ENCODE data around the gene G6PC2.
"Not testable (repeated sequence)": the region's sequence is repeated elsewhere in the genome, so short reads cannot be mapped to it uniquely, and the experiment has no call there.

The G6PC2 gene

DNA sequence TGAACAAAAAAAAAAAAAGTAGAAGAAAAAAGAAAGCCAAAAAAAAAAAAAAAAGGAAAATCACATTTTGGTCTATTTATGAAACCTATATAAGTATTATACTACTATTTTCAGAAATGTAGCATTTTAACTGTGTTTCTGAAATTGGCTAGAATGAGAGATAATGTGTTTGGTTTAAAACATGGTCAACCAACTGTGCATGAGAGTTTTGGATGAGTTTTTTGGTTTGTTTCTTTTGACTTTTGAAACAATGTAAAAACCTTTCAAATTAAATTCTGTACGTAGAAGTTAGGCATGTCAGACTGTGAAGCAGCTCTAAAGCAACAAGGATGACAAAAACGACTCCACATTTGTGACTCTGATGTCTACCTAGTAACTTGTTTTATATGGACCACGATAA, 45.5 kb upstream of the G6PC2 start:
- DNase-seq (ENCODE audit: low spot score) (no peak), ATAC-seq (ENCODE audit: low read depth) (no peak)
- H3K27me3 ChIP-seq (ENCODE audit: insufficient read depth, poor library complexity, severe bottlenecking) = no peaks in the 10 kb centered on the region
- H3K9me3 ChIP-seq (ENCODE audit: severe bottlenecking) = no peaks in the 10 kb centered on the region
- no peak overlapping the region for H3K27ac ChIP-seq (ENCODE audit: poor library complexity, severe bottlenecking)
- no peak overlapping the region for H3K4me3 ChIP-seq (ENCODE audit: severe bottlenecking)
- peaks cover 11% of the 10 kb centered on the region for H3K4me1 ChIP-seq (ENCODE audit: insufficient read depth, poor library complexity, severe bottlenecking)
- H3K36me3 ChIP-seq (ENCODE audit: low read depth) = no peaks in the 10 kb centered on the region
- TF ChIP-seq CTCF (IDR thresholded peaks at IDR 0.05; ENCODE audit: poor library complexity, severe bottlenecking) = no peak

GRCh38 chr2:168858146-168858545, 42.9 kb upstream of the G6PC2 start:
- ATAC-seq (ENCODE audit: low read depth) = no peak
- no peak overlapping the region for H3K27ac ChIP-seq (ENCODE audit: poor library complexity, severe bottlenecking)
- no peaks in the 10 kb centered on the region for H3K36me3 ChIP-seq (ENCODE audit: low read depth)
- H3K4me1 ChIP-seq (ENCODE audit: insufficient read depth, poor library complexity, severe bottlenecking) = no peaks in the 10 kb centered on the region
- H3K9me3 ChIP-seq (ENCODE audit: severe bottlenecking) = no peaks in the 10 kb centered on the region
- DNase-seq (ENCODE audit: low spot score) = no peak
- no peak overlapping the region for H3K4me3 ChIP-seq (ENCODE audit: severe bottlenecking)
- no peaks in the 10 kb centered on the region for H3K27me3 ChIP-seq (ENCODE audit: insufficient read depth, poor library complexity, severe bottlenecking)
- TF ChIP-seq CTCF (IDR thresholded peaks at IDR 0.05; ENCODE audit: poor library complexity, severe bottlenecking) = no peak

DNA sequence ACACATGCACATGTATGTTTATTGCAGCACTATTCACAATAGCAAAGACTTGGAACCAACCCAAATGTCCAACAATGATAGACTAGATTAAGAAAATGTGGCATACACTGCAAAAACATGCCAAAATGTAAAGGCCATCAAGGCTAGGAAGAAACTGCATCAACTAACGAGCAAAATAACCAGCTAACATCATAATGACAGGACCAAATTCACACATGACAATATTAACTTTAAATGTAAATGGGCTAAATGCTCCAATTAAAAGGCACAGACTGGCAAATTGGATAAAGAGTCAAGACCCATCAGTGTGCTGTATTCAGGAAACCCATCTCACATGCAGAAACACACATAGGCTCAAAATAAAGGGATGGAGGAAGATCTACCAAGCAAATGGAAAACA, 33.9 kb upstream of the G6PC2 start:
- H3K36me3 ChIP-seq (ENCODE audit: low read depth) = peaks cover 16% of the 10 kb centered on the region
- H3K4me1 ChIP-seq (ENCODE audit: insufficient read depth, poor library complexity, severe bottlenecking); H3K9me3 ChIP-seq (ENCODE audit: severe bottlenecking); ATAC-seq (ENCODE audit: low read depth); H3K27ac ChIP-seq (ENCODE audit: poor library complexity, severe bottlenecking); DNase-seq (ENCODE audit: low spot score); H3K27me3 ChIP-seq (ENCODE audit: insufficient read depth, poor library complexity, severe bottlenecking); H3K4me3 ChIP-seq (ENCODE audit: severe bottlenecking): not testable (repeated sequence)

DNA sequence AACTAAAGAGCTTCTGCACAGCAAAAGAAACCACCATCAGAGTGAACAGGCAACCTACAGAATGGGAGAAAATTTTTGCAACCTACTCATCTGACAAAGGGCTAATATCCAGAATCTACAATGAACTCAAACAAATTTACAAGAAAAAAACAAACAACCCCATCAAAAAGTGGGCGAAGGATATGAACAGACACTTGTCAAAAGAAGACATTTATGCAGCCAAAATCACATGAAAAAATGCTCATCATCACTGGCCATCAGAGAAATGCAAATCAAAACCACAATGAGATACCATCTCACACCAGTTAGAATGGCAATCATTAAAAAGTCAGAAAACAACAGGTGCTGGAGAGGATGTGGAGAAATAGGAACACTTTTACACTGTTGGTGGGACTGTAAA, 30.7 kb upstream of the G6PC2 start:
- ATAC-seq (ENCODE audit: low read depth); H3K9me3 ChIP-seq (ENCODE audit: severe bottlenecking); H3K27ac ChIP-seq (ENCODE audit: poor library complexity, severe bottlenecking); H3K27me3 ChIP-seq (ENCODE audit: insufficient read depth, poor library complexity, severe bottlenecking); DNase-seq (ENCODE audit: low spot score); H3K4me1 ChIP-seq (ENCODE audit: insufficient read depth, poor library complexity, severe bottlenecking); H3K4me3 ChIP-seq (ENCODE audit: severe bottlenecking): not testable (repeated sequence)
- H3K36me3 ChIP-seq (ENCODE audit: low read depth) = peaks cover 30% of the 10 kb centered on the region

GRCh38 chr2:168870824-168871223, 30.3 kb upstream of the G6PC2 start:
- DNase-seq (ENCODE audit: low spot score); H3K9me3 ChIP-seq (ENCODE audit: severe bottlenecking); ATAC-seq (ENCODE audit: low read depth); H3K4me3 ChIP-seq (ENCODE audit: severe bottlenecking); H3K4me1 ChIP-seq (ENCODE audit: insufficient read depth, poor library complexity, severe bottlenecking); H3K27me3 ChIP-seq (ENCODE audit: insufficient read depth, poor library complexity, severe bottlenecking); H3K27ac ChIP-seq (ENCODE audit: poor library complexity, severe bottlenecking): not testable (repeated sequence)
- H3K36me3 ChIP-seq (ENCODE audit: low read depth) = peaks cover 34% of the 10 kb centered on the region

DNA sequence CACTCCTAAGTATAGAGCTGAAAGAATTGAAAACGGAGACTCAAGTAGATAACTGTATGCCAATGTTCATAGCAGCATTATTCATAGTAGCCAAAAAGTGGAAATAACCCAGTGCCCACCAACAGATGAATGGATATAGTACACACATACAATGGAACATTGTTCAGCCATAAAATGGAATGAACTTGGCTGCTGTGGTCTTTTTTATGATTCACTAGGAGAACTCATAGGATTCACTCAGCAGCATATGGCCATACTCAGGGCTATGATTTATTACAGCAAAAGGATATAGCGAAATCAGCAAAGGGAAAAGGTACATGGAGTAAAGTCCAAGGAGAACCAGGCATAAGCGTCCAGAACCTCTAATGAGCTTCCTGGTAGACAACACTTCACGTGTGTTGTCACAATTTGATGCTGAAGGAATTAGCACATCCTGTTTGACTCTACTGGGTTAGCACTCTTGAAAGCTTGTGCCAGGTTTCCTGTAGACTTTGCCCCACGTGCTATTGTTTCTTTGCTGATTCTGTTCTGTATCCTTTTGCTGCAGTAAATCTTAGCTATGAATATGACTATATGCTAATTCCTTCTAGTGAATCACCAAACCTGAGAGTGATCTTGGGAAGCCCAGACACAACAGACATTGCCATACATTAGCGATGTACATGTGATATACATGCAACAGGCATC, 26.6 kb upstream of the G6PC2 start:
- H3K4me3 ChIP-seq (ENCODE audit: severe bottlenecking) = no peak overlapping the region
- DNase-seq (ENCODE audit: low spot score) = no peak
- no peak overlapping the region for H3K27ac ChIP-seq (ENCODE audit: poor library complexity, severe bottlenecking)
- TF ChIP-seq CTCF (IDR thresholded peaks at IDR 0.05; ENCODE audit: poor library complexity, severe bottlenecking) = no peak
- H3K4me1 ChIP-seq (ENCODE audit: insufficient read depth, poor library complexity, severe bottlenecking) = no peaks in the 10 kb centered on the region
- H3K9me3 ChIP-seq (ENCODE audit: severe bottlenecking) = no peaks in the 10 kb centered on the region
- ATAC-seq (ENCODE audit: low read depth) = no peak
- H3K36me3 ChIP-seq (ENCODE audit: low read depth) = peaks cover 38% of the 10 kb centered on the region
- no peaks in the 10 kb centered on the region for H3K27me3 ChIP-seq (ENCODE audit: insufficient read depth, poor library complexity, severe bottlenecking)

DNA sequence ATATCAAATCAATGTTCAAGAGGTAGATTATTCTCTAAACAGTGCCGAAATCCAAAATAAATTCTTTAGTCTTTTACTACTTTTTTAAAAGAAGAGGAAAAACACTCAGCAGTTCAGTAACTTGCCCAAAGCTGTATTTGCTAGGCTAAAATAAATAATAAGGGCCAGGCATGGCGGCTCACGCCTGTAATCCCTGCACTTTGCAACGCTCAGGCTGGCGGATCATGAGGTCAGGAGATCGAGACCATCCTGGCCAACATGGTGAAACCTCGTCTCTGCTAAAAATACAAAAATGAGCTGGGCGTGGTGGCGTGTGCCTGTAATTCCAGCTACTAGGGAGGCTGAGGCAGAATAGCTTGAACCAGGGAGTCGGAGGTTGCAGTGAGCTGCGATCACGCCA, 18.9 kb upstream of the G6PC2 start:
- not testable (repeated sequence) for DNase-seq (ENCODE audit: low spot score); H3K4me1 ChIP-seq (ENCODE audit: insufficient read depth, poor library complexity, severe bottlenecking); H3K9me3 ChIP-seq (ENCODE audit: severe bottlenecking); ATAC-seq (ENCODE audit: low read depth); H3K27me3 ChIP-seq (ENCODE audit: insufficient read depth, poor library complexity, severe bottlenecking); H3K27ac ChIP-seq (ENCODE audit: poor library complexity, severe bottlenecking); H3K4me3 ChIP-seq (ENCODE audit: severe bottlenecking)
- H3K36me3 ChIP-seq (ENCODE audit: low read depth) = peaks cover 20% of the 10 kb centered on the region

Measured in RWPE2 (cell line).